ENCODE results near the gene ARHGEF4.

The ARHGEF4 gene

GRCh38 chr2:131039908-131040660 is 203.4 kb downstream of the ARHGEF4 start:
- no peak overlapping the region for H3K4me3 ChIP-seq

GRCh38 chr2:131040661-131041401 is 204.1 kb downstream of the ARHGEF4 start:
- no peak for DNase-seq (ENCODE audit: low read depth, low spot score)
- Histone ChIP-seq H3K27ac (no peak overlapping the region), H3K9ac (ENCODE audit: insufficient read length) (no peak overlapping the region), H3K36me3 (ENCODE audit: insufficient read depth, low read length) (no peaks in the 10 kb centered on the region; the same call in 1 of the 2 replicates), H3K9me3 (ENCODE audit: low read depth, low read length) (no peaks in the 10 kb centered on the region), H3K4me3 (no peak overlapping the region)
- TF ChIP-seq EZH2 (IDR thresholded peaks at IDR 0.05) (no peak), POLR2AphosphoS5 (IDR thresholded peaks at IDR 0.05; ENCODE audit: borderline replicate concordance, low read depth, low read length) (no peak), FOXP2 (optimal IDR thresholded peaks at IDR 0.05; ENCODE audit: control extremely low read depth, extremely low read length, insufficient read depth) (no peak)

More at GRCh38 chr2:131039908-131040660, 203.4 kb downstream of the ARHGEF4 start:
- Histone ChIP-seq H3K9me3 (ENCODE audit: low read depth, low read length) (no peaks in the 10 kb centered on the region), H3K36me3 (ENCODE audit: insufficient read depth, low read length) (no peaks in the 10 kb centered on the region), H3K27ac (no peak overlapping the region), H3K9ac (ENCODE audit: insufficient read length) (no peak overlapping the region)
- DNase-seq (ENCODE audit: low read depth, low spot score) = no peak
- TF ChIP-seq POLR2AphosphoS5 (IDR thresholded peaks at IDR 0.05; ENCODE audit: borderline replicate concordance, low read depth, low read length) (no peak), EZH2 (IDR thresholded peaks at IDR 0.05) (no peak), FOXP2 (optimal IDR thresholded peaks at IDR 0.05; ENCODE audit: control extremely low read depth, extremely low read length, insufficient read depth) (no peak)

GRCh38 chr2:131041402-131042147 is 204.9 kb downstream of the ARHGEF4 start:
- H3K9me3 ChIP-seq (ENCODE audit: low read depth, low read length) = no peaks in the 10 kb centered on the region
- no peak overlapping the region for H3K9ac ChIP-seq (ENCODE audit: insufficient read length)
- DNase-seq (ENCODE audit: low read depth, low spot score) = no peak

GRCh38 chr2:131042148-131042775 is 205.5 kb downstream of the ARHGEF4 start:
- Histone ChIP-seq H3K27ac (no peak overlapping the region), H3K36me3 (ENCODE audit: insufficient read depth, low read length) (peaks cover 7% of the 10 kb centered on the region), H3K4me3 (no peak overlapping the region), H3K9ac (ENCODE audit: insufficient read length) (no peak overlapping the region), H3K9me3 (ENCODE audit: low read depth, low read length) (no peaks in the 10 kb centered on the region)
- no peak for DNase-seq (ENCODE audit: low read depth, low spot score)
- no peak for TF ChIP-seq POLR2AphosphoS5 (IDR thresholded peaks at IDR 0.05; ENCODE audit: borderline replicate concordance, low read depth, low read length)

More at GRCh38 chr2:131041402-131042147, 204.9 kb downstream of the ARHGEF4 start:
- TF ChIP-seq FOXP2 (optimal IDR thresholded peaks at IDR 0.05; ENCODE audit: control extremely low read depth, extremely low read length, insufficient read depth) (no peak), POLR2AphosphoS5 (IDR thresholded peaks at IDR 0.05; ENCODE audit: borderline replicate concordance, low read depth, low read length) (no peak), EZH2 (IDR thresholded peaks at IDR 0.05) (no peak)
- Histone ChIP-seq H3K36me3 (ENCODE audit: insufficient read depth, low read length) (peaks cover under 1% of the 10 kb centered on the region; the same call in 1 of the 2 replicates), H3K27ac (no peak overlapping the region), H3K4me3 (no peak overlapping the region)

GRCh38 chr2:131043199-131044074 is 206.7 kb downstream of the ARHGEF4 start:
- H3K36me3 ChIP-seq (ENCODE audit: insufficient read depth, low read length) = peaks cover 15% of the 10 kb centered on the region
- H3K27ac ChIP-seq = no peak overlapping the region
- H3K4me3 ChIP-seq = no peak overlapping the region
- no peak for DNase-seq (ENCODE audit: low read depth, low spot score)
- no peak for TF ChIP-seq EZH2 (IDR thresholded peaks at IDR 0.05)
- TF ChIP-seq FOXP2 (optimal IDR thresholded peaks at IDR 0.05; ENCODE audit: control extremely low read depth, extremely low read length, insufficient read depth) = no peak
- TF ChIP-seq POLR2AphosphoS5 (IDR thresholded peaks at IDR 0.05; ENCODE audit: borderline replicate concordance, low read depth, low read length) = no peak
- H3K9ac ChIP-seq (ENCODE audit: insufficient read length) = no peak overlapping the region
- H3K9me3 ChIP-seq (ENCODE audit: low read depth, low read length) = no peaks in the 10 kb centered on the region

GRCh38 chr2:131044075-131044756 is 207.5 kb downstream of the ARHGEF4 start:
- no peaks in the 10 kb centered on the region for H3K9me3 ChIP-seq (ENCODE audit: low read depth, low read length)
- no peak overlapping the region for H3K4me3 ChIP-seq
- peaks cover 22% of the 10 kb centered on the region for H3K36me3 ChIP-seq (ENCODE audit: insufficient read depth, low read length)
- TF ChIP-seq FOXP2 (optimal IDR thresholded peaks at IDR 0.05; ENCODE audit: control extremely low read depth, extremely low read length, insufficient read depth) = no peak
- no peak for TF ChIP-seq POLR2AphosphoS5 (IDR thresholded peaks at IDR 0.05; ENCODE audit: borderline replicate concordance, low read depth, low read length)
- TF ChIP-seq EZH2 (IDR thresholded peaks at IDR 0.05) = no peak
- DNase-seq (ENCODE audit: low read depth, low spot score) = no peak
- H3K27ac ChIP-seq = no peak overlapping the region
- no peak overlapping the region for H3K9ac ChIP-seq (ENCODE audit: insufficient read length)

- TF ChIP-seq EZH2 (IDR thresholded peaks at IDR 0.05) (no peak), POLR2AphosphoS5 (IDR thresholded peaks at IDR 0.05; ENCODE audit: borderline replicate concordance, low read depth, low read length) (no peak), FOXP2 (optimal IDR thresholded peaks at IDR 0.05; ENCODE audit: control extremely low read depth, extremely low read length, insufficient read depth) (no peak)
- Histone ChIP-seq H3K9ac (ENCODE audit: insufficient read length) (no peak overlapping the region), H3K27ac (no peak overlapping the region), H3K9me3 (ENCODE audit: low read depth, low read length) (no peaks in the 10 kb centered on the region), H3K36me3 (ENCODE audit: insufficient read depth, low read length) (peaks cover 28% of the 10 kb centered on the region), H3K4me3 (no peak overlapping the region)
- DNase-seq (ENCODE audit: low read depth, low spot score) = no peak
These were observed 208.0 kb downstream of the ARHGEF4 start for GRCh38 chr2:131044757-131045150.

Data from SK-N-MC (cell line).